ENCODE results near the gene STARD9. TPM values are rescaled to one million over a fixed set of nuclear protein-coding genes. Genes with fewer than 3 reads are reported as not detected.

The STARD9 gene
- total RNA-seq, 1 donor from 2014 or later = 13.6 TPM

- Mint-ChIP-seq H3K36me3 (ENCODE audit: low read depth) (peaks cover 23% of the 10 kb centered on the region), H3K4me1 (ENCODE audit: low read depth) (no peaks in the 10 kb centered on the region), H3K27me3 (ENCODE audit: low read depth) (no peaks in the 10 kb centered on the region), H3K27ac (ENCODE audit: unreplicated experiment) (no peak overlapping the region), H3K9me3 (ENCODE audit: low read depth) (no peaks in the 10 kb centered on the region), H3K4me3 (ENCODE audit: unreplicated experiment) (no peak overlapping the region)
- no peak for TF ChIP-seq CTCF (IDR thresholded peaks at IDR 0.05)
- DNase-seq (ENCODE audit: low spot score) = no peak
Measured at GRCh38 chr15:42694398-42694797, 119.0 kb downstream of the STARD9 start.

- H3K4me1 Mint-ChIP-seq (ENCODE audit: low read depth) = no peaks in the 10 kb centered on the region
- no peak for TF ChIP-seq CTCF (IDR thresholded peaks at IDR 0.05)
- DNase-seq (ENCODE audit: low spot score) = no peak
- H3K4me3 Mint-ChIP-seq (ENCODE audit: unreplicated experiment) = no peak overlapping the region
- H3K27me3 Mint-ChIP-seq (ENCODE audit: low read depth) = no peaks in the 10 kb centered on the region
- H3K9me3 Mint-ChIP-seq (ENCODE audit: low read depth) = peaks cover 5% of the 10 kb centered on the region
- H3K36me3 Mint-ChIP-seq (ENCODE audit: low read depth) = peaks cover 26% of the 10 kb centered on the region
- no peak overlapping the region for H3K27ac Mint-ChIP-seq (ENCODE audit: unreplicated experiment)
Measured at GRCh38 chr15:42695527-42696071, 120.2 kb downstream of the STARD9 start.

- H3K36me3 Mint-ChIP-seq (ENCODE audit: low read depth) = peaks cover 31% of the 10 kb centered on the region
- H3K27me3 Mint-ChIP-seq (ENCODE audit: low read depth) = no peaks in the 10 kb centered on the region
- no peak overlapping the region for H3K27ac Mint-ChIP-seq (ENCODE audit: unreplicated experiment)
- TF ChIP-seq CTCF (IDR thresholded peaks at IDR 0.05) = no peak
- no peak for DNase-seq (ENCODE audit: low spot score)
- H3K4me3 Mint-ChIP-seq (ENCODE audit: unreplicated experiment) = no peak overlapping the region
- peaks cover 13% of the 10 kb centered on the region for H3K9me3 Mint-ChIP-seq (ENCODE audit: low read depth)
- no peaks in the 10 kb centered on the region for H3K4me1 Mint-ChIP-seq (ENCODE audit: low read depth)
Measured at GRCh38 chr15:42696626-42697025, 121.2 kb downstream of the STARD9 start.

- H3K4me1 Mint-ChIP-seq (ENCODE audit: low read depth) = peaks cover 6% of the 10 kb centered on the region
- peak; percentile 92 for TF ChIP-seq CTCF (IDR thresholded peaks at IDR 0.05)
- H3K4me3 Mint-ChIP-seq (ENCODE audit: unreplicated experiment) = no peak overlapping the region
- H3K27ac Mint-ChIP-seq (ENCODE audit: unreplicated experiment) = no peak overlapping the region
- H3K9me3 Mint-ChIP-seq (ENCODE audit: low read depth) = peaks cover 13% of the 10 kb centered on the region
- DNase-seq (ENCODE audit: low spot score) = no peak
- H3K36me3 Mint-ChIP-seq (ENCODE audit: low read depth) = peaks cover 17% of the 10 kb centered on the region
- no peaks in the 10 kb centered on the region for H3K27me3 Mint-ChIP-seq (ENCODE audit: low read depth)
Measured at GRCh38 chr15:42704492-42704926, 129.1 kb downstream of the STARD9 start.

GRCh38 chr15:42705336-42705735 lies 129.9 kb downstream of the STARD9 start:
- no peaks in the 10 kb centered on the region for H3K27me3 Mint-ChIP-seq (ENCODE audit: low read depth)
- no peak overlapping the region for H3K4me3 Mint-ChIP-seq (ENCODE audit: unreplicated experiment)
- DNase-seq (ENCODE audit: low spot score) = no peak
- H3K36me3 Mint-ChIP-seq (ENCODE audit: low read depth) = peaks cover 14% of the 10 kb centered on the region
- no peak overlapping the region for H3K27ac Mint-ChIP-seq (ENCODE audit: unreplicated experiment)
- H3K4me1 Mint-ChIP-seq (ENCODE audit: low read depth) = peaks cover 6% of the 10 kb centered on the region
- H3K9me3 Mint-ChIP-seq (ENCODE audit: low read depth) = peaks cover 10% of the 10 kb centered on the region
- no peak for TF ChIP-seq CTCF (IDR thresholded peaks at IDR 0.05)

All from chondrocyte (in vitro differentiated cells).